ENCODE measurements around the gene KCNJ8.
"Not testable (repeated sequence)": the region's sequence is repeated elsewhere in the genome, so short reads cannot be mapped to it uniquely, and the experiment has no call there.

Gene KCNJ8

DNA sequence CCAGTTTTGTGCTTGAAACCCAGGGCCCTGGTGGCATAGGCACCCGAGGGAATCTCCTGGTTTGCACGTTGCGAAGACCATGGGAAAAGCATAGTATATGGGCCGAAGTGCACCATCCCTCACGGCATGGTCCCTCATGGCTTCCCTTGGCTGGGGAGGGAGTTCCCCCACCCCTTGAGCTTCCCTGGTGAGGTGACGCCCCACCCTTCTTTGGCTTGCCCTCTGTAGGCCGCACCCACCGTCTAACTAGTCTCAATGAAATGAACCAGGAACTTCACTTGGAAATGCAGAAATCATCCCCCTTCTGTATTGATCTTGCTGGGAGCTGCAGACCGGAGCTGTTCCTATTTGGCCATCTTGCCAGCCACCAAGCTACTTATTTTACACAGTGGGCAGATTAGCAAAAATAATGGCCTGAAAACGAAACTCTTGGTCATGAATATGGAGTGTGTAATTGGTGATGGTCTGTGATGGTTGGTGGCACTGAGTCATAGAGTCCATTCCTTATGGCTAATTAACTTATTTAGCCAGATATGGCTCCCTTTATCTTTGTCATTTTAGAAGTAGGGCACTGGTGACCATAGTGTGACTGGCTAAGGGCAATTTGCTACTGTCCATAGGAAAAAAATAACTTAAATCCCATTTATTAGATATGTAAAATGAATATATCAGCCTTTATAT is 21.3 kb upstream of the KCNJ8 start:
- TF ChIP-seq, protein P1, sequence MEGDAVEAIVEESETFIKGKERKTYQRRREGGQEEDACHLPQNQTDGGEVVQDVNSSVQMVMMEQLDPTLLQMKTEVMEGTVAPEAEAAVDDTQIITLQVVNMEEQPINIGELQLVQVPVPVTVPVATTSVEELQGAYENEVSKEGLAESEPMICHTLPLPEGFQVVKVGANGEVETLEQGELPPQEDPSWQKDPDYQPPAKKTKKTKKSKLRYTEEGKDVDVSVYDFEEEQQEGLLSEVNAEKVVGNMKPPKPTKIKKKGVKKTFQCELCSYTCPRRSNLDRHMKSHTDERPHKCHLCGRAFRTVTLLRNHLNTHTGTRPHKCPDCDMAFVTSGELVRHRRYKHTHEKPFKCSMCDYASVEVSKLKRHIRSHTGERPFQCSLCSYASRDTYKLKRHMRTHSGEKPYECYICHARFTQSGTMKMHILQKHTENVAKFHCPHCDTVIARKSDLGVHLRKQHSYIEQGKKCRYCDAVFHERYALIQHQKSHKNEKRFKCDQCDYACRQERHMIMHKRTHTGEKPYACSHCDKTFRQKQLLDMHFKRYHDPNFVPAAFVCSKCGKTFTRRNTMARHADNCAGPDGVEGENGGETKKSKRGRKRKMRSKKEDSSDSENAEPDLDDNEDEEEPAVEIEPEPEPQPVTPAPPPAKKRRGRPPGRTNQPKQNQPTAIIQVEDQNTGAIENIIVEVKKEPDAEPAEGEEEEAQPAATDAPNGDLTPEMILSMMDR (IDR thresholded peaks at IDR 0.05; ENCODE audit: poor library complexity, severe bottlenecking): no peak
- Histone ChIP-seq H3K27me3 (ENCODE audit: insufficient read depth, poor library complexity, severe bottlenecking) (no peaks in the 10 kb centered on the region), H3K4me3 (ENCODE audit: severe bottlenecking) (no peak overlapping the region), H3K27ac (ENCODE audit: poor library complexity, severe bottlenecking) (no peak overlapping the region), H3K9me3 (ENCODE audit: severe bottlenecking) (no peaks in the 10 kb centered on the region), H3K36me3 (ENCODE audit: low read depth) (no peaks in the 10 kb centered on the region), H3K4me1 (ENCODE audit: insufficient read depth, poor library complexity, severe bottlenecking) (no peaks in the 10 kb centered on the region)
- no peak for DNase-seq (ENCODE audit: low spot score)
- ATAC-seq (ENCODE audit: low read depth): no peak

GRCh38 chr12:21794807-21795595 is 20.5 kb upstream of the KCNJ8 start:
- H3K4me1 ChIP-seq (ENCODE audit: insufficient read depth, poor library complexity, severe bottlenecking); DNase-seq (ENCODE audit: low spot score); H3K9me3 ChIP-seq (ENCODE audit: severe bottlenecking); H3K36me3 ChIP-seq (ENCODE audit: low read depth); H3K4me3 ChIP-seq (ENCODE audit: severe bottlenecking); H3K27me3 ChIP-seq (ENCODE audit: insufficient read depth, poor library complexity, severe bottlenecking); ATAC-seq (ENCODE audit: low read depth); H3K27ac ChIP-seq (ENCODE audit: poor library complexity, severe bottlenecking): not testable (repeated sequence)

DNA sequence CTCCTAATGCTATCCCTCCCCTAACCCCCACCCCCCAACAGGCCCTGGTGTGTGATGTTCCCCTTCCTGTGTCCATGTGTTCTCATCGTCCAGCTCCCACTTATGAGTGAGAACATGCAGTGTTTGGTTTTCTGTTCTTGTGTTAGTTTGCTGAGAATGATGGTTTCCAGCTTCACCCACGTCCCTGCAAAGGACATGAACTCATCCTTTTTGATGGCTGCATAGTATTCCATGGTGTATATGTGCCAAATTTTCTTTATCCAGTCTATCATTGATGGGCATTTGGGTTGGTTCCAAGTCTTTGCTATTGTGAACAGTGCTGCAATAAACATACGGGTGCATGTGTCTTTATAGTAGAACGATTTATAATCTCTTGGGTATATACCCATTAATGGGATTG is 15.2 kb upstream of the KCNJ8 start:
- DNase-seq (ENCODE audit: low spot score); H3K36me3 ChIP-seq (ENCODE audit: low read depth); H3K4me3 ChIP-seq (ENCODE audit: severe bottlenecking); H3K4me1 ChIP-seq (ENCODE audit: insufficient read depth, poor library complexity, severe bottlenecking); H3K27ac ChIP-seq (ENCODE audit: poor library complexity, severe bottlenecking); ATAC-seq (ENCODE audit: low read depth); H3K9me3 ChIP-seq (ENCODE audit: severe bottlenecking); H3K27me3 ChIP-seq (ENCODE audit: insufficient read depth, poor library complexity, severe bottlenecking): not testable (repeated sequence)

DNA sequence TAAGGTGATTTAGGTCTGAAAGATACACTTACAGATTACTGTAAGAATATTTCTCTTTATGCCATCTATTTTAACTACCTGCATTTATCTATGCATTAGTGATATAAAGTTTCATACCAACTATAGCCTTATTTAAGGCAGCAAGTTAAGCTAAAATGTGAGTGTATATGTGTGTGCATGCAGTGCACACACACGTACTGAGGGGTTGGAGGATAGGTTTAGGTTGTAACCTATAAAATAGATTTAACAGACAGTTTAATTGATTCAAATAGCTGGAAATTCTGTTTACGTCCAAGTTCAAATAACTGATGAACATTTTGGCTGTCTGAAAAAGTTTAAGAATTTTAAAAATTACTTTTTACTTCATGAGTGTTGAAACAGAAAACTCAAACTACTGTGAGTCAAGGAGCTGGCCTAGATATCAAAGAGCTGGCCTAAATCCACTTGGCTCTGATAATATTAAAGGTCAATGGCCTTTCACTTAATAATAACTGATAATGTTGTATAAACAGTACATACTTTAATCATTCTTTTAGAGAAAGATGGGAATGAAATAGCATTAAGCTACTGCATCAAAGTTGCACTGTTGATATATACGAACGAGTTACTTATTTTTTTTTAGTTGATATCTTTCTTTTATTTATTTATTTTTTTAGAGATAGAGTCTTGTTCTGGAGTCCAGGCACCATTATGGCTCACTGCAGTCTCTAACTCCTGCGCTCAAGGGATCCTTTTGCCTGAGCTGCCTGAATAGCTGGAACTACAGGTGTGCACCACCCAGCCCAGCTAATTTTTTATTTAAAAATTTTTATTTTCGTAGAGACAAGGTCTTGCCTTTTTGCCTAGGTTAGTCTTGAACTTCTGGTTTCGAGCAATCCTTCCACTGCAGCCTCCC is 13.8 kb upstream of the KCNJ8 start:
- Histone ChIP-seq H3K27ac (ENCODE audit: poor library complexity, severe bottlenecking) (no peak overlapping the region), H3K27me3 (ENCODE audit: insufficient read depth, poor library complexity, severe bottlenecking) (no peaks in the 10 kb centered on the region), H3K4me1 (ENCODE audit: insufficient read depth, poor library complexity, severe bottlenecking) (no peaks in the 10 kb centered on the region), H3K9me3 (ENCODE audit: severe bottlenecking) (no peaks in the 10 kb centered on the region), H3K4me3 (ENCODE audit: severe bottlenecking) (no peak overlapping the region), H3K36me3 (ENCODE audit: low read depth) (no peaks in the 10 kb centered on the region)
- TF ChIP-seq, protein P1 (IDR thresholded peaks at IDR 0.05; ENCODE audit: poor library complexity, severe bottlenecking): no peak
- no peak for DNase-seq (ENCODE audit: low spot score)
- no peak for ATAC-seq (ENCODE audit: low read depth)

DNA sequence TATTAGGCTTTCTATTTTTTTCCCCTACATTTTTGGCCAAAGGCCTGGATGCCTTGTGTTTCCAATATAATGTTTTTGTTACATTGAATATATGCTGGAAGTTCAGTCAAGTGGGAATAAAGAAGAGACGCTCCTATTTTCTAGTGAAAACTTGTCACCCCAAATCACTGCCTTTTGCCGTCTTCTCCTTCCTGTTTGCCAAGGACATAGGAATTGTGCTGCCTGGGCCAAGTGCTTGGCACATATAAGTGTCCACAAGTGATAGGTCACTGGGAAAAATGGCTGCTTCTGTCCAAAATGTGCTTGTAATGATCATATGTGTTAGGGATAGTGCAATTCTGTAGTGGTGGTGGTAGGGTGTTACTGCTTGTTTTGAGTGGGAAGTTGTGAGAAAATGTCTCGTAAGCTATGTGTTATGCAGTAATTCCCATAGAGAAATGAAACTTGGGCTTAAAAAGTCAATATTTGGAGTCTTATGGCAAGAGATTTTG is 11.6 kb upstream of the KCNJ8 start:
- no peak for ATAC-seq (ENCODE audit: low read depth)

DNA sequence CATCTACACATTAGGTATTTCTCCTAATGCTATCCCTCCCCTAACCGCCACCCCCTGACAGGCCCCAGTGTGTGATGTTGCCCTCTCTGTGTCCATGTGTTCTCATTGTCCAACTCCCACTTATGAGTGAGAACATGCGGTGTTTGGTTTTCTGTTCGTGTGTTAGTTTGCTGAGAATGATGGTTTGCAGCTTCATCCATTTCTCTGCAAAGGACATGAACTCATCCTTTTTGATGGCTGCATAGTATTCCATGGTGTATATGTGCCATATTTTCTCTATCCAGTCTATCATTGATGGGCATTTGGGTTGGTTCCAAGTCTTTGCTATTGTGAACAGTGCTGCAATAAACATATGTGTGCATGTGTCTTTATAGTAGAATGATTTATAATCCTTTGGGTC is 8.2 kb upstream of the KCNJ8 start:
- not testable (repeated sequence) for H3K4me1 ChIP-seq (ENCODE audit: insufficient read depth, poor library complexity, severe bottlenecking); ATAC-seq (ENCODE audit: low read depth); DNase-seq (ENCODE audit: low spot score); H3K27ac ChIP-seq (ENCODE audit: poor library complexity, severe bottlenecking); H3K4me3 ChIP-seq (ENCODE audit: severe bottlenecking); H3K27me3 ChIP-seq (ENCODE audit: insufficient read depth, poor library complexity, severe bottlenecking); H3K9me3 ChIP-seq (ENCODE audit: severe bottlenecking); H3K36me3 ChIP-seq (ENCODE audit: low read depth)

More for the DNA sequence above, 11.6 kb upstream of the KCNJ8 start:
- Histone ChIP-seq H3K4me1 (ENCODE audit: insufficient read depth, poor library complexity, severe bottlenecking) (no peaks in the 10 kb centered on the region), H3K9me3 (ENCODE audit: severe bottlenecking) (no peaks in the 10 kb centered on the region), H3K36me3 (ENCODE audit: low read depth) (no peaks in the 10 kb centered on the region), H3K27ac (ENCODE audit: poor library complexity, severe bottlenecking) (no peak overlapping the region), H3K4me3 (ENCODE audit: severe bottlenecking) (no peak overlapping the region), H3K27me3 (ENCODE audit: insufficient read depth, poor library complexity, severe bottlenecking) (no peaks in the 10 kb centered on the region)
- no peak for DNase-seq (ENCODE audit: low spot score)
- TF ChIP-seq, protein P1 (IDR thresholded peaks at IDR 0.05; ENCODE audit: poor library complexity, severe bottlenecking): no peak

Data from RWPE2 (cell line).